Measurements from ENCODE around the gene TBL1X. TPM values are rescaled to one million over a fixed set of nuclear protein-coding genes. Genes with fewer than 3 reads are reported as not detected.

The TBL1X gene
- total and polyA plus RNA-seq, 10 of the 15 experiments (the other 5 are each of a cell fraction or from before 2014, with no cell fraction given) = 4.4 to 26.3 (median 10.6) TPM

DNA sequence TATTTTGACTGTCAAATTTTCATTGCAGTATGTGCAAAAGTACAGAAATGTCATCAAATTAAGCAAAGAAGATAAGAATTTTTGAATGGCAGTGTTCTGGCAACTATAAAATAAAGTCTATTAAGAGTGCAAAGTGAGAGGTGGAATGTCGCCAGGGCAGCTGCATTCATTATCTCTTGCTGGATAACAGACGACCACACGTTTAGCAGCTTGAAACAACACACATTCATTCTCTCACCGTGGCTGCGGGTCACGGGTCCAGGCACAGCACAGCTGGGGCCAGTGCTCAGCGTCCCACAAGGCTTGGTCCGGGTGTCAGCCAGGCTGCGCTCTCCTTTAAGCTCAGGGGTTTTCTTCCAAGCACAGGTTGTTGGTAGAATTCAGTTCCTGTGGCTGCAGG lies 186.9 kb downstream of the TBL1X start:
- Histone ChIP-seq H3K27me3 (replicated peaks in 1 of 2; ENCODE audit: control insufficient read depth in 2 of 2, insufficient read depth in 2 of 2, low read length in 1 of 2) (no peaks in the 10 kb centered on the region), H4K20me1 (ENCODE audit: control insufficient read depth, insufficient read depth) (no peaks in the 10 kb centered on the region), H3K9ac (ENCODE audit: control insufficient read depth, insufficient read depth, low read length) (no peak overlapping the region), H3K4me3 (no peak overlapping the region), H3K36me3 (ENCODE audit: control insufficient read depth in 2 of 2, insufficient read depth in 2 of 2, low read length in 1 of 2) (peaks cover 0 to 3% of the 10 kb centered on the region in 2 experiments; a peak in 1 of 4 replicates), H3K27ac (ENCODE audit: control insufficient read depth, insufficient read depth) (no peak overlapping the region), H3K9me3 (replicated peaks; ENCODE audit: control insufficient read depth, insufficient read depth, low read length) (no peaks in the 10 kb centered on the region), H3K4me2 (ENCODE audit: control insufficient read depth, insufficient read depth) (no peak overlapping the region), H3K4me1 (ENCODE audit: control insufficient read depth, insufficient read depth, low read length) (no peaks in the 10 kb centered on the region), H3K79me2 (ENCODE audit: control insufficient read depth, insufficient read depth, low read length) (no peaks in the 10 kb centered on the region), H2AFZ (ENCODE audit: control insufficient read depth, low read depth, low read length) (no peak overlapping the region)
- ChIA-PET POLR2A (no interaction called here), SMC1A (ENCODE audit: uncharacterized antibody, unreplicated experiment) (no interaction called here), RAD21 (ENCODE audit: unreplicated experiment) (no interaction called here), CTCF (interaction anchor here (1.2 kb wide), 1 partner anchor 468 kb away, joined by 5 read pairs; no protein-coding TSS in a partner anchor)
- in situ Hi-C loops (cut with MboI) = no loop called here
- BruUV-seq (replicated peaks) = no TSS peak
- DNase-seq (ENCODE audit: low read depth, low spot score) = no peak
- 56% methylated on average over 9 of the region's 9 CpGs for WGBS (ENCODE audit: insufficient coverage, insufficient replicate concordance, low lambda C conversion rate, missing lambda C conversion rate)
- no peak for ATAC-seq
- no peak for FAIRE-seq
- intact Hi-C loops (cut with micrococcal nuclease; ENCODE audit: unreplicated experiment) = no loop called here
- TF ChIP-seq ZZZ3 (IDR thresholded peaks at IDR 0.05; ENCODE audit: control insufficient read depth, insufficient read length, low read depth) (no peak), CREB1 (IDR thresholded peaks at IDR 0.05; ENCODE audit: low read depth) (no peak), ZBTB11 (CRISPR knock-in tag; IDR thresholded peaks at IDR 0.05) (no peak), SMARCA5 (IDR thresholded peaks at IDR 0.05) (no peak), SMAD5 (IDR thresholded peaks at IDR 0.05; ENCODE audit: low read depth) (no peak), RAD21 (IDR thresholded peaks at IDR 0.05; ENCODE audit: insufficient read depth, low read depth, low read length) (no peak), DPF2 (IDR thresholded peaks at IDR 0.05) (no peak), ZNF687 (IDR thresholded peaks at IDR 0.05) (no peak), KLF5 (IDR thresholded peaks at IDR 0.05; ENCODE audit: partially characterized antibody) (no peak)
- TF ChIP-seq, protein P1, sequence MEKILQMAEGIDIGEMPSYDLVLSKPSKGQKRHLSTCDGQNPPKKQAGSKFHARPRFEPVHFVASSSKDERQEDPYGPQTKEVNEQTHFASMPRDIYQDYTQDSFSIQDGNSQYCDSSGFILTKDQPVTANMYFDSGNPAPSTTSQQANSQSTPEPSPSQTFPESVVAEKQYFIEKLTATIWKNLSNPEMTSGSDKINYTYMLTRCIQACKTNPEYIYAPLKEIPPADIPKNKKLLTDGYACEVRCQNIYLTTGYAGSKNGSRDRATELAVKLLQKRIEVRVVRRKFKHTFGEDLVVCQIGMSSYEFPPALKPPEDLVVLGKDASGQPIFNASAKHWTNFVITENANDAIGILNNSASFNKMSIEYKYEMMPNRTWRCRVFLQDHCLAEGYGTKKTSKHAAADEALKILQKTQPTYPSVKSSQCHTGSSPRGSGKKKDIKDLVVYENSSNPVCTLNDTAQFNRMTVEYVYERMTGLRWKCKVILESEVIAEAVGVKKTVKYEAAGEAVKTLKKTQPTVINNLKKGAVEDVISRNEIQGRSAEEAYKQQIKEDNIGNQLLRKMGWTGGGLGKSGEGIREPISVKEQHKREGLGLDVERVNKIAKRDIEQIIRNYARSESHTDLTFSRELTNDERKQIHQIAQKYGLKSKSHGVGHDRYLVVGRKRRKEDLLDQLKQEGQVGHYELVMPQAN (conservative IDR thresholded peaks at IDR 0.05) = no peak

Measured in GM12878 (cell line).